RWPE1 (cell line): ENCODE results near the gene BRSK1.
A peak's percentile ranks its signal among the peaks of the same experiment; 100 is the strongest.

Experiments used
- CTCF ChIA-PET: fragments of 350-600 bp; sonication (Branson Sonifier 250); formaldehyde crosslinking; extraction: SDS; loops from one replicate; lab custom pipeline; 2021; lab: Yijun Ruan, JAX
- POLR2A ChIA-PET: fragments of 400-600 bp; formaldehyde crosslinking; extraction: SDS; loops from one replicate; lab custom pipeline; 2020; ENCODE audit warnings: antibody characterized with exemption; ENCODE audit not compliant: low non-redundant PET; lab: Yijun Ruan, JAX
- DNase-seq: peaks from one replicate; pipeline ENCODE4 v3.0.0; 2012; ENCODE audit warnings: low spot score
- H3K27ac ChIP-seq: fragments of 450-650 bp; 2 replicates; pipeline ENCODE4 v1.5.1; 2017
- TF ChIP-seq, protein P1 (sequence below): fragments of 450-650 bp; conservative IDR thresholded peaks from 2 replicates; pipeline ENCODE4 v1.5.1; 2017; ENCODE audit warnings: low read depth, mild to moderate bottlenecking

The BRSK1 gene

DNA sequence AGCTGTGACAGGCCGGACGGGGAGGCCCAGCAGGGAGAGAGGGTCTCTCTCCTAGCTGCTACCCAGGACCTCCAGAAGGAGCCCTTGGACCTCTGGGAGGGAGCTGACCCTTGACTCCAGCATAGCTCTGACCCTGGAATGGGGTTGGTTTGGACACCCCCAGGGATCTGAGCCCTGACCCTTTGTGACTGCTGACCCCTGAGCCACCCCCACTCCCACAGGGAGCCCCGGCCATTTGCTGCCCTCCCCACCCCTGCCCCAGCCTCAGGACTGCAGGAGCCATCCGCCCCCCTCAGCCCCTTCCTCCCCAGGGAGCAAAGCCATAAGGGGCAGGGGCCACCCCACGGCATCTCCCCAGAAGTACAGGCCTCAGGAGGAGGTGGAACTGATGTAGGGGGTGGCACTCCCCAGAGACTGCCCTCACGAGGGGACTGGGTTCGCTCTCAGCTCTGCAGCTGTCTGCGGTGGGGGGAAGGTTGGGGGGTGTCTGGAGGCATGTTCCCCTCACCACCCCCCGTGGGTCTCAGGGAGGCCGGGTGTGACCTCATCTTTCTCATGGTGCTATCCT is 63.7 kb downstream of the BRSK1 start:
- DNase-seq, result no peak
- CTCF ChIA-PET, result interaction anchor here (0.5 to 1.1 kb wide), 3 partner anchors 11 to 186 kb away, joined by 3 to 4 read pairs (median 3); no protein-coding TSS in a partner anchor
- H3K27ac ChIP-seq, result peak overlapping the region; percentile 97
- POLR2A ChIA-PET, result no interaction called here
- TF ChIP-seq, protein P1, sequence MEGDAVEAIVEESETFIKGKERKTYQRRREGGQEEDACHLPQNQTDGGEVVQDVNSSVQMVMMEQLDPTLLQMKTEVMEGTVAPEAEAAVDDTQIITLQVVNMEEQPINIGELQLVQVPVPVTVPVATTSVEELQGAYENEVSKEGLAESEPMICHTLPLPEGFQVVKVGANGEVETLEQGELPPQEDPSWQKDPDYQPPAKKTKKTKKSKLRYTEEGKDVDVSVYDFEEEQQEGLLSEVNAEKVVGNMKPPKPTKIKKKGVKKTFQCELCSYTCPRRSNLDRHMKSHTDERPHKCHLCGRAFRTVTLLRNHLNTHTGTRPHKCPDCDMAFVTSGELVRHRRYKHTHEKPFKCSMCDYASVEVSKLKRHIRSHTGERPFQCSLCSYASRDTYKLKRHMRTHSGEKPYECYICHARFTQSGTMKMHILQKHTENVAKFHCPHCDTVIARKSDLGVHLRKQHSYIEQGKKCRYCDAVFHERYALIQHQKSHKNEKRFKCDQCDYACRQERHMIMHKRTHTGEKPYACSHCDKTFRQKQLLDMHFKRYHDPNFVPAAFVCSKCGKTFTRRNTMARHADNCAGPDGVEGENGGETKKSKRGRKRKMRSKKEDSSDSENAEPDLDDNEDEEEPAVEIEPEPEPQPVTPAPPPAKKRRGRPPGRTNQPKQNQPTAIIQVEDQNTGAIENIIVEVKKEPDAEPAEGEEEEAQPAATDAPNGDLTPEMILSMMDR, result no peak

DNA sequence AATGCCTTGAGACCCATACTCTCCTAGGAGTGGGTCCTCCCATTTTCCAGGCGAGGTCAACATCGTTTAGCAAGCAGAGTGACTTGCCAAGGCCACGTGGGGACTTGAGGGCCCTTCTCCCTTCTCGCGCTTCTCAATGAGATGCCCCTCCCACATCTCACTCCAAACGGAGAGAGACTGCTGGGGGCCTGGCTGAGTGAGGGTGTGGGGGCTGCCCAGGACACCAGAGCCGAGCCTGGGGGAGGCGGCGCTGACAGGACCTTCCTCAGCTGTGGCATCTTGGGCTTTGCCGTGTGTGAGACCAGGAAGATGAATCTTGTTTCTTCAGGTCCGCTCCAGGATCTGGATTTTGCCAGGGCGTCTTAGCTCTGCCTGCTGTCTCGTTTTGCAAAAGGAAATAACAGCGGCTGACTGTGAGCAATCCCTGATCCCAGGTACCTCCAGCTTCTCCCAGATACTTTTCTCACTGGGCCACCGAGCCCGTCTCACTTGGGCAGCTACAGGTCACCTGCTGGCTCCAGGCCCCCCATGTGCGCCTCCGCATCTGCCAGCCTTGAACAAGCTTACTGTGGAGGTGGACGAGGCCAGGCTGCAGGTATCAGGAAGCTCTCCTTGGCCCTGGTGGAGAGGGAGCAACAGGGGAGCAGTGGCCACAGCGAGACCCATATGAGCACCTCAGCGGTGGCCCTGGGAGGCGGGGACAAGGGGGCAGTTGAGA is 64.7 kb downstream of the BRSK1 start:
- H3K27ac ChIP-seq, result peak overlapping the region; percentile 97
- TF ChIP-seq, protein P1, result no peak
- POLR2A ChIA-PET, result no interaction called here

DNA sequence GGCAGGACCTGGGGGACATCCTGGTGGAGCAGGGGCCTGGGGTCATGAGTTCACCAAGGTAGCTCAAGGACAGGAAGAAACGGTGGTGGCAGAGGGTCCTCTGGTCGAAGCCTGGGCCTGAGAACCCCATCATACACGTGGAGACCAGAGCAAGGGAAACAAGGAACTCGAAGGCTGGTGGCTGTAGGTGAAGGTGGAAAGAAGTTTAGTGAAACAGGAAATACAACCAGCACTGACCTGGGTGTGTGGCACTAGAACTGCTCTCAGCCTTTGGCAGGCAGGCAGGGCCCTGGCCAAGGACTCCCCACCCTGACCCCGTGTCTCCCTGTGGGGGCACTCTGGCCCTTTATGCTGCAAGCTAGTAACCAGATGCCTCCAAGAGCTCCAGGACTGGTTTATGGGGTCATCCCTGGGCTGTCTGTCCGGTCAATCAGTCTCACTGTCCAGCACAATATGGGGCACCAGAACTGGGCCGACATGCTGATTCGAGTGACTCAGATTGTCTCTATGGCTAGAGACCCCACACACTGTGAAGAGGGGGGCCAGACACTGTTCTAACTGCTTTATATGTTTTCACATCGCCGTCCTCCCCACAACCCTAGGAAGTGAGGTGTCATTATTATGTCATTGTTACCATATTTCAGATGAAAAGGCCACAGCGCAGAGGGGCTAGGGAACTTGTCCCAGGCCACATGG is 67.0 kb downstream of the BRSK1 start:
- peak overlapping the region; percentile 97 for H3K27ac ChIP-seq
- DNase-seq, result no peak
- TF ChIP-seq, protein P1, result no peak
- POLR2A ChIA-PET, result no interaction called here
- CTCF ChIA-PET, result no interaction called here

More for the DNA sequence above, 64.7 kb downstream of the BRSK1 start:
- no peak for DNase-seq
- CTCF ChIA-PET, result interaction anchor here (0.5 to 1.1 kb wide), 2 partner anchors 12 to 187 kb away, joined by 3 read pairs; no protein-coding TSS in a partner anchor

DNA sequence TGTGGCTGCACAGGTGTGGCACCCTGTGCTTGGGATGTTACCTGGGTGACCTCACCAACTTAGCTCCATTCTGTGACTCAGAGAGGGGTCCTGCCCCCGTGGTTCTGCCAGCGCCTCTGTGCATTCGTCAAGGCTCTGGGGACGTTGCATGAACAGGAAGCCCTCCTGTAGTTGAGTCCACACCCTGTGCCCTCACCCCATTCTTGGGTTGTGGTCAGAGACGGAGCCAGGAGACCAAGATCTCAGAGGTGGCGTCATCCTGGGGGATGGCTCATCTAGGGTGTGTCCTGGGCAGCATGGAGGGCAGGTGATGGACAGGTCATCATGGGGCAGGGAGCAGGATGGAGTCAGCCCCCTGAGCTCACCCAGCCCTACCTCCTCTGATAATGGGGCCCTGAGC is 68.2 kb downstream of the BRSK1 start:
- DNase-seq, result no peak
- CTCF ChIA-PET, result interaction anchor here (0.5 to 0.8 kb wide), 3 partner anchors 32 to 113 kb away, joined by 3 to 4 read pairs (median 3); partner anchors contain the start of gene TMEM238
- TF ChIP-seq, protein P1, result no peak
- peak overlapping the region; percentile 97 for H3K27ac ChIP-seq
- POLR2A ChIA-PET, result interaction anchor here (0.6 to 0.9 kb wide), 2 partner anchors 72 to 254 kb away, joined by 3 read pairs; no protein-coding TSS in a partner anchor

DNA sequence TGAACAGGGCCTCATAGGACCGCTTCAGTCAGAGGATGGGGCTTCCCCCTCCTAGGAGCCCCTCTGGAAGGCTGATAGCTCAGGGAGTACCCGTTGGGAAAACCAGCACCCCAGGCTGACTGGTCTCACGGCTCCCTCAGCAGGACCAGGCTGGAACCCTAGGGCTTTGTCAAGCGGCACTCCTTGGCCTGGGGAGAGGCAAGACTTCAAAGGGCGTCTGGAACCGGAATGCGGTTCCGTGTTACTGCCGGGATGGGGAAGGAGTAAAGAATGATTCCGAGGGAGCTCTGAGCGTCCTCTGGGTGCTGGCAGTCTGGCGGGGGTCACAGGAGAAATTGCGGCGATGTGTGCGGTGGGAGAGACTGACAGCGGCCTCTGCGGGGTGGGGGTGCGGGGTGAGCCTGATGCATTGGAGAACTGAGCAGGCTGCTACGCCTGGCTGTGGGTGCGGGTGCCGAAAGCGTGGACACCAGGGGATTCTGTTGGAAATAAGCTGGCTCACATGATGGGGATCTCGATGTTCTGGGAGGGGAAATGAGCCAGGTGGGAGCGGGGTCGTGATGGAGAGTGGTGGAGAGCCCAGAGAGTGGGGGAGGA is 68.8 kb downstream of the BRSK1 start:
- TF ChIP-seq, protein P1, result no peak
- ChIA-PET POLR2A (no interaction called here), CTCF (interaction anchor here (0.5 to 1.0 kb wide), 3 partner anchors 31 to 114 kb away, joined by 3 to 4 read pairs (median 3); partner anchors contain the start of gene TMEM238)
- H3K27ac ChIP-seq, result peak overlapping the region; percentile 97; the same call in 1 of the 2 replicates
- DNase-seq, result no peak

DNA sequence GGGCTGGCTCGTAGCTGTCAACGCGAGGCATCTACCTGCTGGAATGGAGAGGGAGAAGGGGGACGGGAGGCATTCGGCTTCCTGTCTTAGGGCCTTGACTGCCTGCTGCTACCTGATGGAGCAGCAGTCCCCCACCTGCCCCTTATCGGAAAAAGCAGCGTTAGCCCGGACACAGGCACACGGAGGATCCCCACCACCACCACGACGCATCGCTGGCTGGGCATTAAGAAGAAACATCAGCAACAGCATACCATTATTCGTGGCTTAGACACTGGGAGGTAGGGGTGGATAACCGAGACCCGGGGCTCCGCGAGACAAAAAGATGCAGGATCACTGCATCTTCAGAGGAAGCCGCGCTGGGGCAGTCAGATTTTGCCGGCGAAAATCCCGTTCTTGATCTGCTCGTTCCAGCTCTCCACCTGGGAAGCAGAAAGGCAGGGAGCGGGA is 69.6 kb downstream of the BRSK1 start:
- CTCF ChIA-PET, result interaction anchor here (1.0 kb wide), 1 partner anchor 52 kb away, joined by 3 read pairs; no protein-coding TSS in a partner anchor
- H3K27ac ChIP-seq, result peak overlapping the region; percentile 97
- TF ChIP-seq, protein P1, result no peak
- no peak for DNase-seq
- POLR2A ChIA-PET, result interaction anchor here (0.5 to 0.6 kb wide), 2 partner anchors 15 to 31 kb away, joined by 3 to 4 read pairs; partner anchors contain the start of gene TMEM238
